OCI-LY3 (cell line): ENCODE data around the gene LAMB3.

ENCODE experiments used
- EZH2phosphoT487 ChIP-seq: fragments of 200-600 bp; shearing (Covaris generic); IDR thresholded peaks from 2 replicates; pipeline ENCODE4 v1.6.1; 2018; ENCODE audit warnings: antibody characterized with exemption, mixed run types, low read depth
- TF ChIP-seq, protein P1 (sequence below): fragments of 200-600, 300-600 bp; sonication (generic); IDR thresholded peaks from 2 replicates; pipeline ENCODE4 v1.5.1; 2014; ENCODE audit warnings: antibody characterized with exemption, low read length, low read depth

DNA sequence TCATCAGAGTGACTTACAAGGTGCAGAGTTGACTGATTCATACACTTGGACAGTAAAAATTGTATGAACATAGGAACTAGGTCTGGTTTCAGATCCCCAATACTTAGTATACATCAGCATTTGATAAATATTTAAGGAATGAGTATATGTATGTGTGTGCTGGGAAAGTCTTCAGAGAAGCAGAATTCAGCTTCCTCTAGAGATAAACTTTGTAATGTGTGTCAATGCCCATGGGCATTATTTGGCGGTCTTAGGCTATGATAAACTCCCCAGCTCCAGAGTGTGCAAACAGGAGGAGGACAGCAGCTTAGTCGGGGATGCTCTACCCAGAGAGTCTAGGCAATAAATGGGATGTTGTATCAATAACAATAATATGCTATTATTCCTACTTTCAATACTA, 71.6 kb downstream of the LAMB3 start:
- TF ChIP-seq, protein P1, sequence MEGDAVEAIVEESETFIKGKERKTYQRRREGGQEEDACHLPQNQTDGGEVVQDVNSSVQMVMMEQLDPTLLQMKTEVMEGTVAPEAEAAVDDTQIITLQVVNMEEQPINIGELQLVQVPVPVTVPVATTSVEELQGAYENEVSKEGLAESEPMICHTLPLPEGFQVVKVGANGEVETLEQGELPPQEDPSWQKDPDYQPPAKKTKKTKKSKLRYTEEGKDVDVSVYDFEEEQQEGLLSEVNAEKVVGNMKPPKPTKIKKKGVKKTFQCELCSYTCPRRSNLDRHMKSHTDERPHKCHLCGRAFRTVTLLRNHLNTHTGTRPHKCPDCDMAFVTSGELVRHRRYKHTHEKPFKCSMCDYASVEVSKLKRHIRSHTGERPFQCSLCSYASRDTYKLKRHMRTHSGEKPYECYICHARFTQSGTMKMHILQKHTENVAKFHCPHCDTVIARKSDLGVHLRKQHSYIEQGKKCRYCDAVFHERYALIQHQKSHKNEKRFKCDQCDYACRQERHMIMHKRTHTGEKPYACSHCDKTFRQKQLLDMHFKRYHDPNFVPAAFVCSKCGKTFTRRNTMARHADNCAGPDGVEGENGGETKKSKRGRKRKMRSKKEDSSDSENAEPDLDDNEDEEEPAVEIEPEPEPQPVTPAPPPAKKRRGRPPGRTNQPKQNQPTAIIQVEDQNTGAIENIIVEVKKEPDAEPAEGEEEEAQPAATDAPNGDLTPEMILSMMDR = no peak
- no peak for TF ChIP-seq EZH2phosphoT487
